Raji (cell line): ENCODE data around the gene TUBD1.

Experiments
- POLR2A ChIP-seq: IDR thresholded peaks from 2 replicates; pipeline ENCODE4 v1.6.1; 2011; ENCODE audit warnings: low read depth, low read length, control low read depth; ENCODE audit not compliant: insufficient read depth

The TUBD1 gene

GRCh38 chr17:59874376-59874775 lies 18.4 kb downstream of the TUBD1 start:
- TF ChIP-seq POLR2A = no peak

- TF ChIP-seq POLR2A = no peak
Measured at GRCh38 chr17:59872351-59872750, 20.4 kb downstream of the TUBD1 start.

- no peak for TF ChIP-seq POLR2A
Measured at GRCh38 chr17:59870482-59870881, 22.3 kb downstream of the TUBD1 start.

GRCh38 chr17:59869941-59870218 lies 22.9 kb downstream of the TUBD1 start:
- no peak for TF ChIP-seq POLR2A

GRCh38 chr17:59863616-59864015 lies 29.1 kb downstream of the TUBD1 start:
- TF ChIP-seq POLR2A = no peak

- no peak for TF ChIP-seq POLR2A
Measured at GRCh38 chr17:59859444-59860025, 33.2 kb downstream of the TUBD1 start.

- TF ChIP-seq POLR2A = no peak
Measured at GRCh38 chr17:59858932-59859331, 33.8 kb downstream of the TUBD1 start.

GRCh38 chr17:59858167-59858816 lies 34.5 kb downstream of the TUBD1 start:
- TF ChIP-seq POLR2A = no peak

GRCh38 chr17:59856859-59857794 lies 35.6 kb downstream of the TUBD1 start:
- no peak for TF ChIP-seq POLR2A

GRCh38 chr17:59853168-59853918 lies 39.4 kb downstream of the TUBD1 start:
- TF ChIP-seq POLR2A = no peak

GRCh38 chr17:59851439-59852375 lies 41.0 kb downstream of the TUBD1 start:
- no peak for TF ChIP-seq POLR2A

- 0 out of 2 replicates have a peak, but pooled peaks have one; percentile 13 for TF ChIP-seq POLR2A
Measured at GRCh38 chr17:59848778-59849177, 44.0 kb downstream of the TUBD1 start.

- TF ChIP-seq POLR2A = no peak
Measured at GRCh38 chr17:59848385-59848668, 44.4 kb downstream of the TUBD1 start.

- 0 out of 2 replicates have a peak, but pooled peaks have one; percentile 13 for TF ChIP-seq POLR2A
Measured at GRCh38 chr17:59846394-59847165, 46.2 kb downstream of the TUBD1 start.
